GM10847 (cell line): ENCODE data around the gene SCN9A.

ENCODE experiments used
- POLR2A ChIP-seq: IDR thresholded peaks from 2 replicates; pipeline ENCODE4 v1.6.1; 2011; ENCODE audit not compliant: insufficient read length; ENCODE audit errors: extremely low read depth

The SCN9A gene

GRCh38 chr2:166240387-166241313 is 135.1 kb downstream of the SCN9A start:
- no peak for TF ChIP-seq POLR2A

- TF ChIP-seq POLR2A = no peak
Measured at GRCh38 chr2:166239548-166239947, 136.2 kb downstream of the SCN9A start.

GRCh38 chr2:166238176-166238575 is 137.6 kb downstream of the SCN9A start:
- no peak for TF ChIP-seq POLR2A

- no peak for TF ChIP-seq POLR2A
Measured at GRCh38 chr2:166234112-166234846, 141.5 kb downstream of the SCN9A start.

GRCh38 chr2:166233244-166233643 is 142.5 kb downstream of the SCN9A start:
- no peak for TF ChIP-seq POLR2A

GRCh38 chr2:166230724-166231070 is 145.0 kb downstream of the SCN9A start:
- no peak for TF ChIP-seq POLR2A

- TF ChIP-seq POLR2A = no peak
Measured at GRCh38 chr2:166230024-166230723, 145.6 kb downstream of the SCN9A start.

- no peak for TF ChIP-seq POLR2A
Measured at GRCh38 chr2:166229678-166230023, 146.1 kb downstream of the SCN9A start.

GRCh38 chr2:166224197-166224596 is 151.5 kb downstream of the SCN9A start:
- TF ChIP-seq POLR2A = no peak

GRCh38 chr2:166223298-166223697 is 152.4 kb downstream of the SCN9A start:
- no peak for TF ChIP-seq POLR2A

GRCh38 chr2:166211079-166211478 is 164.7 kb downstream of the SCN9A start:
- TF ChIP-seq POLR2A = no peak

- no peak for TF ChIP-seq POLR2A
Measured at GRCh38 chr2:166202778-166203177, 173.0 kb downstream of the SCN9A start.

GRCh38 chr2:166197446-166197845 is 178.3 kb downstream of the SCN9A start:
- no peak for TF ChIP-seq POLR2A

GRCh38 chr2:166193407-166193806 is 182.3 kb downstream of the SCN9A start:
- TF ChIP-seq POLR2A = no peak

- no peak for TF ChIP-seq POLR2A
Measured at GRCh38 chr2:166188084-166188483, 187.7 kb downstream of the SCN9A start.

GRCh38 chr2:166184789-166185188 is 191.0 kb downstream of the SCN9A start:
- TF ChIP-seq POLR2A = no peak

- TF ChIP-seq POLR2A = no peak
Measured at GRCh38 chr2:166181813-166182154, 194.0 kb downstream of the SCN9A start.
